Aorta (tissue), 5 donors: Measurements from ENCODE around the gene CD300H. TPM values are rescaled to one million over a fixed set of nuclear protein-coding genes. Genes with fewer than 3 reads are reported as not detected.

Source experiments
- ATAC-seq: fragments of 200-7000 bp; cut with Tn5 transposase; one replicate; pipeline ENCODE4 v1.9.1; 2022; ENCODE audit warnings: moderate library complexity; ENCODE audit not compliant: low FRiP score
- DNase-seq, 2 donors: peaks; one replicate each; pipeline ENCODE4 v3.0.0-alpha.2; 2020
- H3K27ac ChIP-seq, 2 donors: one replicate each; pipeline ENCODE4 v1.5.1; 2013; ENCODE audit warnings: low read length in 2 of 2, mild to moderate bottlenecking in 2 of 2, moderate library complexity in 2 of 2, control low read depth in 1 of 2, inconsistent platforms in 1 of 2, low read depth in 1 of 2
- H3K27me3 ChIP-seq, 2 donors: one replicate each; pipeline ENCODE4 v1.6.1; 2013; ENCODE audit warnings: control low read depth in 1 of 2, low read length in 1 of 2, mild to moderate bottlenecking in 1 of 2, moderate library complexity in 1 of 2; ENCODE audit not compliant: insufficient read depth in 2 of 2, control insufficient read depth in 1 of 2
- H3K36me3 ChIP-seq, 2 donors: one replicate each; pipeline ENCODE4 v1.6.1; 2013; ENCODE audit warnings: control low read depth in 1 of 2, low read length in 1 of 2, mild to moderate bottlenecking in 1 of 2; ENCODE audit not compliant: insufficient read depth in 2 of 2, control insufficient read depth in 1 of 2
- H3K4me1 ChIP-seq, 2 donors: one replicate each; pipeline ENCODE4 v1.6.1; 2013; ENCODE audit warnings: low read length in 2 of 2, control low read depth in 1 of 2, mild to moderate bottlenecking in 1 of 2, moderate library complexity in 1 of 2; ENCODE audit not compliant: insufficient read depth in 2 of 2, control insufficient read depth in 1 of 2
- H3K4me3 ChIP-seq, 2 donors: one replicate each; pipeline ENCODE4 v1.5.1; 2013; ENCODE audit warnings: low read length in 2 of 2, control low read depth in 1 of 2, mild to moderate bottlenecking in 1 of 2
- H3K9me3 ChIP-seq: one replicate; pipeline ENCODE4 v1.6.1; 2013; ENCODE audit warnings: mild to moderate bottlenecking, low read length; ENCODE audit not compliant: control insufficient read depth
- WGBS, 2 donors: extraction: QIAGEN DNeasy Blood & Tissue Kit; methylation state at CpG; one replicate each; pipeline ENCODE4 v1.1.7; 2013; 5-methylcytosine and 5-hydroxymethylcytosine counted together
- intact Hi-C, 2 donors: fragments of 100-400 bp; cut with DNase I; formaldehyde crosslinking; loops; one replicate each; pipeline versions ENCODE4 v1.14.2 to v1.15.0; 2022
- polyA plus RNA-seq, 2 donors: library from polyadenylated mRNA; stranded (reverse); fragments of 200-250 nt; gene quantifications; one replicate each; pipeline ENCODE4 v1.2.3, GENCODE V29; 2013
- total RNA-seq, 2 donors: library from RNA; stranded (reverse); fragmentation: NEBNext Ultra II Directional; extraction: Animal tissue kit (Norgen Biotek cat#: 25700); gene quantifications; one replicate each; pipeline ENCODE4 v1.2.1, GENCODE V29; 2021
- donor health status: healthy with polysubstance abuse.
- donor health status: Bipolar disorder and iron deficiency.
- donor health status: DM: no; HTN: no; CAD: no.
- donor health status: DM: no; HTN: no; CAD: no.
- donor health status: DM: yes; HTN: yes; CAD: no.

Gene CD300H
- total and polyA plus RNA-seq, 4 donors: not detected

DNA sequence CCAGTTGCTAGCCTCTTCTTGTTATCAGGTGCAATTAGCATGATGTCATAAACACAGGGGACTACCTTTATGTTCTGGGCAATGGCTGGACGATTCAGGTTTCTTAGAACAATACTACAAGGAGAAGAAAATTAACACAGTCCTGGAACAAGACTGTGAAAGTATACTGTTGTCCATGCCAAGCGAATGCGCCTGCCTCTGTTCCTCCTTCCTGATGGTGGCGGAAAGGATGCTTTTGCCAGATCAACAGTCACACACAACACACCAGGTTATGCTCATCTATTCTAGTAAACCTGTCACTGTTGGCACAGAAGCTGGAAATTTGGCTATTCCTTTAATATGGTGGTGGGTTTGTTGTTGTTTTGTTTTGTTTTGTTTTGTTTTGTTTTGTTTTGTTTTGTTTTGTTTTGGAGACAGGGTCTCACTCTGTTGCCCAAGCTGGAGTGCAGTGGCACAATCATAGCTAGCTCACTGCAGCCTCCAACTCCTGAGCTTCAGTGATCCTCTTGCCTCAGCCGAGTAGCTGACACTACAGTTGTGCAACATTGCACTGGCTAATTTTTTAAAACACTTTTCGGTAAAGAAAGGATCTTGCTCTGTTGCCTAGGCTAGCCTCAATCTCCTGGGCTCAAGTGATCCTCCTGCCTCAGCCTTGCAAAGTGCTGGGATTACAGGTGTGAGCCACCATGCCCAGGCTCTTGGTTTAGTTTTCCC, 27.9 kb upstream of the CD300H start:
- Histone ChIP-seq H3K9me3 (peaks cover 1% of the 10 kb centered on the region), H3K4me3 (no peak overlapping the region), H3K4me1 (no peaks in the 10 kb centered on the region), H3K27ac (no peak overlapping the region), H3K36me3 (no peaks in the 10 kb centered on the region), H3K27me3 (peaks cover 0 to 4% of the 10 kb centered on the region in 2 donors)
- ATAC-seq (no peak), DNase-seq (no peak)
- 70 to 76% methylated on average over 6 of the region's 6 CpGs for WGBS, 2 donors
- intact Hi-C loops: no loop called here

DNA sequence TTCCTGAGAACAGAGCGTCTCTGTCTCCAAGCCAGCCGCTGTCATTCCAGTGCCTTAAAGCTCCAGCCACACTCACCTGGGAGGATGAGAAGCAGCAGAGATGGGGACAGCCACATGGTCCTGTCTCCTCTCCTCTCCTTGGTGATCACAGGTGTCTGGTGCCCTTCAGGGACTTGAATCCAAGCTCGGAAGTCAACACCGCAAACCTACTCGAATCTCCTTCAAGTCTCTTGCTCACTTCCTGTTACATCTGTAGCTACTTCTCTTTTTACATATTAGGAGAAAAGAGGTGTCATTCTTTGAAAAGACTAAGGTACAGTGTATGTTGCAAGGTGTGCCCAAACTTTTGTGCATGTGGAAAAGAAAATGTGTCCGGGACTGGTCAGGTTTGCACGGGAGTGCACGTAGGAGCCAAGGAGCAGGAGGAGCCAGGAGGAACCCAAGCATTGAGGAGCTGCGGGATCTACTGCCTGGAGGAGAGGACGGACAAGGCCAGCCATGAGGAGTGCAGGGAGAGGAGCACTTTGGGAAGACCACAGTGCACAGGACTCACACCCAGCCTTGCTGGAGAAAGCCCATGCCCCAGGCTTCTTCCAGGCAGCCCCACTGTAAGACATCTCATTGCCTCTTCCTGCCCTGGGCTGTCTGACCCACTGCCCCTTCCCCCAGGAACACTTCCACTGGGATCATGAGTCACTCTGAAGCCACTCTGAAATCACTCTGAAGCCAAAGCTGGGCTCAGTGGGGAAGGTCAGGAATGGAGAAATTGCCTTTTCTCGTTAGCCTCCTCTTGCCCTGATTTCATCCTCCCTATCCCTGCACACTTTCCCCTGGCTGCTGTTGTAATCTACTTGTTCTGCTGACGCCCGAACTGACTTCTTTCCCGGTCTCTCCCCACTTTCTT, 25.0 kb upstream of the CD300H start, which contains the start of gene CD300LD:
Gene CD300LD (minus strand): TSS at position 197 of the 904 bp plus-strand sequence. CDS start 81 bp downstream, at position 116.
- H3K4me1 ChIP-seq: no peaks in the 10 kb centered on the region
- H3K27ac ChIP-seq: no peak within 1 kb of the TSS
- H3K4me3 ChIP-seq: no peak within 1 kb of the TSS
- intact Hi-C loops: no loop called here
- ATAC-seq (no peak), DNase-seq (no peak)
- WGBS, 2 donors: 74 to 78% methylated on average over 14 of the region's 14 CpGs
- no peaks in the 10 kb centered on the region for H3K36me3 ChIP-seq
- H3K9me3 ChIP-seq: peaks cover 4% of the 10 kb centered on the region
- peaks cover 0 to 4% of the 10 kb centered on the region in 2 donors for H3K27me3 ChIP-seq

DNA sequence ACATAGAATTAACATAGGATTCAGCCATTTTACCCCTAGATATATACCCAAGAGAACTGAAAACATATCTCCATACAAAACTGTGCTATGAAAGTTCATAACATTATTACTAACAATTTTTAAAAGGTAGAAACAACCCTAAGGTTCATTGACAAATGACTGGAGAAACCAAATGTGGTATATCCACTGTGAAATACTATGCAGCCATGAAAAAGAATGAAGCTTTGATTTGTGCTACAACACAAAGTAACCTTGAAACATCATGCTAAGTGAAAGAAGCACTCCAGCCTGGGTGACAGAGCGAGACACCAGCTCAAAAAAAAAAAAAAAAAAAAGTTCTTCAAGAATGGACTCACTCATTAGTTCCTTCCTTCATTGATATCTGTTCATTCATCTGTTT, 24.2 kb upstream of the CD300H start:
- peaks cover 0 to 4% of the 10 kb centered on the region in 2 donors for H3K27me3 ChIP-seq
- DNase-seq (no peak), ATAC-seq (no peak)
- intact Hi-C loops: no loop called here
- H3K27ac ChIP-seq: no peak overlapping the region
- H3K9me3 ChIP-seq: peaks cover 4% of the 10 kb centered on the region
- WGBS, 2 donors: 68 to 82% methylated on average over 1 of the region's 1 CpG
- no peaks in the 10 kb centered on the region for H3K36me3 ChIP-seq
- no peak overlapping the region for H3K4me3 ChIP-seq
- H3K4me1 ChIP-seq: no peaks in the 10 kb centered on the region

DNA sequence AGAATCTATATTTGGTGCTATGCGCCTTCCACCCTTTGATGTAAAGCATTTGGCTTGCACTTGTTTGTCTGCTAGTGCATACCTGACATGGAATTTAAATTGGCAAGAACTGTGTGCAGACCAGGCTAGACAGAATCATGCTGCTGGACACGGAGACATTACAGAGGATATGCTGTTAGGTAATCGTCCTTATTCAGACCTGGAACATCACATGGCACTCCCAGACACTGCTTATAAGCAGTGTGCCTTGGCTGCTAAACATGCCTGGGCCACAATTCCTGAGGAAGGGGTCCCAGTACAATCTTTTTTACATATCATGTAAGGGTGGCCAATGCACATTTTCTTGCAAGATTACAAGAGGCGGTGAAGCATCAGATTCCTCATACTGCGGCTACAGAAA, 18.4 kb upstream of the CD300H start:
- 72 to 78% methylated on average over 5 of the region's 5 CpGs for whole genome bisulfite sequencing, 2 donors
- no peaks in the 10 kb centered on the region for H3K27me3 ChIP-seq
- H3K4me3 ChIP-seq: no peak overlapping the region
- ATAC-seq (no peak), DNase-seq (no peak)
- no peak overlapping the region for H3K27ac ChIP-seq
- no peaks in the 10 kb centered on the region for H3K4me1 ChIP-seq
- intact Hi-C loops: no loop called here
- H3K9me3 ChIP-seq: peaks cover 5% of the 10 kb centered on the region
- H3K36me3 ChIP-seq: no peaks in the 10 kb centered on the region

DNA sequence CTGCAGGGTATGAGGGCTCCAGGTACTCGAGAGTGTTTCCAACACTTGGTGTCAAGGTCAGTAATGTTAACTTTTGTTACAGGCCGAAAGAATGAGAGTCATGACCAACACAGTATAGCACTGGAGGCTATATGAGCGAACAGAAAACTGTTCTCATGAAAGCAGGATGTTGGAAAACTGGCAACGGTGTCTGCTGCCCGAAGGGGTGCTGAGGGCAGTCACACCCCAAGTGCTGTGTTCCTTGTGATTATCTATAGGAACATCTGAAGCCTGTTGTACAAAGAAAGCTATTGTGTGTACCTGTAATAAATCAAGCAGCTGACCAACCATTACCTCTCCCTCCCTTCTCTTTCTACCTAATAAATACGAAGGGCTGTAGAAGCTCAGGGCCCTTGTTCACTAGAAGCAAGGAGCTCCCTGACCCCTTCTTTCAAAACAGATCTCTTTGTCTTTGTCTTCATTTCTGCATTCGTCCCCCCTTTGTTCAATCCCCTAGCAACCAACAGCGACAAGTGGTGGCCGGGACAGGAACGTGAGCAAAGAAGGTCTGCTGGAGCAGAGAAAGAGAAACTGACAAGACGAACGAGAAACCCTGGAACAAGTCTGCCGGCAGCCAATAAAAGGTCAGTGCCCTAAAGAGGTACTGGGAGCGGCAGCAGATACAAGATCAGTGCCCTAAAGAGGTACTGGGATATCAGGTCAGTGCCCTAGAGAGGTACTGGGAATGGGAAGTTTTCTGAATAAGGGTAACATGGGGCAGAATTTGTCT, 17.2 kb upstream of the CD300H start:
- WGBS, 2 donors: 66 to 81% methylated on average over 14 of the region's 14 CpGs
- Histone ChIP-seq H3K36me3 (no peaks in the 10 kb centered on the region), H3K9me3 (peaks cover 5% of the 10 kb centered on the region), H3K4me1 (no peaks in the 10 kb centered on the region), H3K27ac (no peak overlapping the region), H3K27me3 (no peaks in the 10 kb centered on the region), H3K4me3 (no peak overlapping the region)
- intact Hi-C loops: no loop called here
- no peak for ATAC-seq
- DNase-seq: no peak

DNA sequence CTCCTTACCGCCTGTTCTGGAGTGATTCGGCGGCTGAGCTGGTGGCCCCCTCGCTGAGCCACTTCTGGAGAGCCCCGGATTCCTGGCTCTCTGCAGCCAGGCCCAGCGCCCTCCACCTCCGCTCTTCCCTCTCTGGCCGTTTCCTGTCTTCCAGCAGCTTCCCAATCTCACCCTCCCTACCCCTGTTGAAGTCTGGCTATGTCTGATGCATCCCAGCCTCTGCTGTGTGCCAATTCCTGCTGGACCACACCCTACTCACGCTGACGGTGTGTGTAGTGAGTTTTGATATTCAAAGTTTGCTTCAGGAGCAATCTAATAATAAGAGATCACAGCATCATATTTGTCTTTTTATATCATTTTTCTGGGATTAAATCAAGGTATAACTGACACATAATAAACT, 15.3 kb upstream of the CD300H start:
- Histone ChIP-seq H3K4me3 (no peak overlapping the region), H3K9me3 (peaks cover 2% of the 10 kb centered on the region), H3K4me1 (no peaks in the 10 kb centered on the region), H3K27me3 (no peaks in the 10 kb centered on the region), H3K36me3 (no peaks in the 10 kb centered on the region), H3K27ac (no peak overlapping the region)
- intact Hi-C loops: no loop called here
- ATAC-seq (no peak), DNase-seq (no peak)
- 79 to 81% methylated on average over 10 of the region's 10 CpGs for WGBS, 2 donors

DNA sequence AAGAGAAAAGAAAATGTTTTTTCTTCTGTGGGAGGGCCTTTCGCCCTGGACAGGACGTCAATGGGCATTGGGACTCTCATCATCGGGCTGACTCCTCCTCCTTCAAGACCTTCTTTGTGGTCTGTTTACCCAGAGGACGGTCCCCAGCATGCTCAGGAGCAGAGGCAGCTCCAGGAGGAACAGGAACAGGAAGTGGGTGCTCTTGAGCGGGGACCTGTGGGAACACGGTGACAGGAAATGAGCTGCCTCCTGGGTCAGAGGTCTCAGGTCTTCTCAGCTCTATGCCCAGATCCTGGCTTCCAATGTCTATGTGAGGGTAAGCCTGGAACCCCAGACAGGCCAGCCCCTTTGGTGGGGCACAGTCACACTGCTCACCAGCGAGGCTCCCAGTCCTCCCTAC, 12.6 kb upstream of the CD300H start:
- Histone ChIP-seq H3K27me3 (no peaks in the 10 kb centered on the region), H3K4me3 (no peak overlapping the region), H3K9me3 (peaks cover 2% of the 10 kb centered on the region), H3K27ac (no peak overlapping the region), H3K36me3 (no peaks in the 10 kb centered on the region), H3K4me1 (no peaks in the 10 kb centered on the region)
- ATAC-seq (no peak), DNase-seq (no peak)
- intact Hi-C loops: no loop called here
- WGBS, 2 donors: 58 to 67% methylated on average over 7 of the region's 7 CpGs

DNA sequence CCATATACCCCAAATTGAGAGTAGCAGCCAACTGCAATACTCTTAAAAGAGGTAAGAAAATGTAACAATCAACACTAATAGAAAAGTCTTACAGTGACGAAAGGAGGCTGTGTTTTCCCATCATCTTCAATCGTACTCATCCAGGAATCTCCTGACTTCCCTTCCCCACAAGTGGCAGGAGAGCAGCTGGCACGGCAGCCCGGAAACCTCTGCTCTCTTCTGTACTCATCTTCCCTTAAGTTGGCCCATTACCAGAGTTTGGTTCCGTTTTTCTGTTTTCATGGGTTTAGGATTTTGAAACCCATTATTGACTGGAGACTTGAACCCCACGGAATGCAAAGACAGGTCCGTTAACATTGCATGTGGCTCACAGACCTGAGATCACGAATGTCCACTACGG, 11.7 kb upstream of the CD300H start:
- WGBS, 2 donors: 74 to 83% methylated on average over 9 of the region's 9 CpGs
- ATAC-seq (no peak), DNase-seq (no peak)
- Histone ChIP-seq H3K4me3 (no peak overlapping the region), H3K4me1 (no peaks in the 10 kb centered on the region), H3K27ac (no peak overlapping the region), H3K27me3 (no peaks in the 10 kb centered on the region), H3K9me3 (peaks cover 2% of the 10 kb centered on the region), H3K36me3 (no peaks in the 10 kb centered on the region)
- intact Hi-C loops: no loop called here
